ENCODE results near the gene SMIM1. TPM values are rescaled to one million over a fixed set of nuclear protein-coding genes. Genes with fewer than 3 reads are reported as not detected.
A peak's percentile ranks its signal among the peaks of the same experiment; 100 is the strongest.

The SMIM1 gene
- total RNA-seq, 1 donor from 2014 or later = 10.8 TPM

GRCh38 chr1:3770047-3770765 is 2.3 kb upstream of the SMIM1 start:
- H3K27ac Mint-ChIP-seq = no peak overlapping the region
- H3K27me3 Mint-ChIP-seq = peaks cover 14% of the 10 kb centered on the region
- H3K36me3 Mint-ChIP-seq (ENCODE audit: insufficient read depth) = no peaks in the 10 kb centered on the region
- no peaks in the 10 kb centered on the region for H3K9me3 Mint-ChIP-seq (ENCODE audit: low read depth)
- peak overlapping the region; percentile 35 for H3K4me3 Mint-ChIP-seq (ENCODE audit: low read depth)
- peaks cover 5% of the 10 kb centered on the region for H3K4me1 Mint-ChIP-seq (ENCODE audit: low read depth)
- DNase-seq (ENCODE audit: low spot score, unreplicated experiment) = no peak
- TF ChIP-seq CTCF (IDR thresholded peaks at IDR 0.05; ENCODE audit: unreplicated experiment) = no peak

DNA sequence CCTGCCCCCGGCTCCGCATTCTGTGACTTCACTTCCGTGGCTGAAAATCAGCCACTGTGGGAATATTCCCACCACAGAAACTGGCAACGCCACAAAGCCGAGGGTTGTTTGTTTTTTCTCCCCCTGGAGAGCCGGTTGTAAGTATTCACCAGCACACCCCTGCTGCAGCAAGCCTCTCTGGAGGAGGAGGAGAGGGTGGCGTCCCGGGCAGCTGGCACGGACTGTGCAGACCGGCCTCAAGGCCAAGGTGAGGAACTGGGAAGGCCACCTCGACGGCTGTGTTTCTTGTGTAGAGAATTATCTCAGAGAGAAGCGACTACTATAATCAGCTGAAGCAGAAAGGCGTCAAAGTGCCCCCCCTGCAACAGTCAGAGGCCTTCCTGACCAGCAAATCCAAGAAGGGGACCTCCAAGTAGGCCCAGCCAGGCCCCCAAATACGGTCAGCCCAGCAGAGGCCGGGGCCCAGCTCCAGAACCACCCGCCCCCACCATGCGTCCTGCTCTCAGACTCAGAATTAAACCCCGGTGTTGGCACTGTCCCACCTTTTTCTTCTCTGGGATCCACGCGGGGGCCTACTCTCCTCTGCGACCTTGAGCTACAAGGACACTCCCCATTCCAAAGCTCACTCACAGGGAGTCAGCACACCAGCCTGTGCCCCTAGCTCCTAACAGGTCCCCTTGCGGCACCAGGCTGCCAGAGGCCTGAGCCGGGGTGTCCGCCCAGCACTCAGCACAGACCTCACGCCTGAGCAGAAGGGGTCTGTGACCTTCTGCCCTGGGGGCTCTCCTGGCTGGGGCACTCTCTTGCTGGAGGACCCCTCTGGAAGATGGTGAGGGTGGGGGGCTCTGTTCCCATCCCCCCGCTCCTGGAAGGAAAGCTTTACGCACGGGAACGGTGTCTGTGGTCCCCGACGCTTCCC is 1.2 kb upstream of the SMIM1 start:
- TF ChIP-seq CTCF (IDR thresholded peaks at IDR 0.05; ENCODE audit: unreplicated experiment) = no peak
- Mint-ChIP-seq H3K27me3 (peaks cover 5% of the 10 kb centered on the region), H3K27ac (no peak overlapping the region), H3K36me3 (ENCODE audit: insufficient read depth) (no peaks in the 10 kb centered on the region), H3K4me1 (ENCODE audit: low read depth) (peaks cover 8% of the 10 kb centered on the region), H3K4me3 (ENCODE audit: low read depth) (peak overlapping the region; percentile 62), H3K9me3 (ENCODE audit: low read depth) (no peaks in the 10 kb centered on the region)
- no peak for DNase-seq (ENCODE audit: low spot score, unreplicated experiment)

DNA sequence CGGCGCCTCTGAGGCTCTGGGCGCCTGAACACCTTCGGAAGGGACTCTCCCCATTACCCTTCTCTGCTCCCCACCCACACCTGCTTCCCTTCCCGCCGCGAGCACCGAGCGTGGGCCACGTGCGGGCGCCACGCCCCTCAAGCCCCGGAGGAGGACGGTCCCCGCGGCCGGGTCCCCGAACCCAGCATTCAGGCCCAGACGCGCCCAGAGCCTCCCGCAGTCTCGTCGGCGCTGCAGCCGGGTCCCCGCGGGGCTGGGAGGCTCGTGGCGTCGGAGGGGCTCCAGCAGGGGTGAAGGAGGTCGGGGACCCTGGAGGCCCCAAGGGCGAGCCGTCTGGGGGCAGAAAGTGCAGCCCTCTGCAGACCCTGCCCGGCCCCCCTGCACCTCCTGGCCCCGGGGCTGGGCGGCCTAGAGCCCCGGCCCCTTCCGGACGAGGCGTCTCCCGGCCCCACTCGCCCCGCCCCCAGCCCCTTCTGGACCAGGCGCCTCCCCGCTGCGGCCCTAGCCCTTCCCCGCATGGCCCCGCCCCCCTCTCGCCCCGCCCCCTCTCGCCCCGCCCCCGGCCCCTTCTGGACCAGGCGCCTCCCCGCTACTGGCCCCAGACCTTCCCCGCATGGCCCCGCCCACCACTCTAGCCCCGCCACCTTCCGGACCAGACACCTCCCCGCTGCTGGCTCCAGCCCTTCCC is 378 bp upstream of the SMIM1 start:
- TF ChIP-seq CTCF (IDR thresholded peaks at IDR 0.05; ENCODE audit: unreplicated experiment) = no peak
- Mint-ChIP-seq H3K4me3 (ENCODE audit: low read depth) (peak overlapping the region; percentile 62), H3K27ac (no peak overlapping the region), H3K36me3 (ENCODE audit: insufficient read depth) (no peaks in the 10 kb centered on the region), H3K4me1 (ENCODE audit: low read depth) (peaks cover 8% of the 10 kb centered on the region), H3K27me3 (peaks cover 4% of the 10 kb centered on the region), H3K9me3 (ENCODE audit: low read depth) (no peaks in the 10 kb centered on the region)
- DNase-seq (ENCODE audit: low spot score, unreplicated experiment) = peak; percentile 91

- peaks cover 4% of the 10 kb centered on the region for H3K27me3 Mint-ChIP-seq
- DNase-seq (ENCODE audit: low spot score, unreplicated experiment) = no peak
- H3K4me1 Mint-ChIP-seq (ENCODE audit: low read depth) = peaks cover 4% of the 10 kb centered on the region
- H3K27ac Mint-ChIP-seq = no peak overlapping the region
- no peaks in the 10 kb centered on the region for H3K36me3 Mint-ChIP-seq (ENCODE audit: insufficient read depth)
- no peaks in the 10 kb centered on the region for H3K9me3 Mint-ChIP-seq (ENCODE audit: low read depth)
- no peak for TF ChIP-seq CTCF (IDR thresholded peaks at IDR 0.05; ENCODE audit: unreplicated experiment)
- H3K4me3 Mint-ChIP-seq (ENCODE audit: low read depth) = peak overlapping the region; percentile 65
These were observed 1.2 kb downstream of the SMIM1 start for GRCh38 chr1:3773572-3774275.

Data from progenitor cell of endocrine pancreas (in vitro differentiated cells).